Glomerular visceral epithelial cell (primary cell): ENCODE measurements around the gene KCTD11.
A peak's percentile ranks its signal among the peaks of the same experiment; 100 is the strongest.

Experiments used
- DNase-seq: peaks from one replicate; pipeline ENCODE4 v3.0.0-alpha.2; 2016; ENCODE audit errors: extremely low spot score

The KCTD11 gene

GRCh38 chr17:7403977-7404736 lies 52.2 kb downstream of the KCTD11 start, which contains the start of gene TMEM256:
TSS of gene TMEM256 (minus strand) at chr17:7404097. CDS start at chr17:7404084, 13 bp downstream.
- DNase-seq = peak; percentile 100
